CD4-positive, alpha-beta T cell treated with Interleukin-12 subunit alpha and Interleukin-12 subunit beta, for 1 hour (primary cell): ENCODE data around the gene CLCN5.

Source experiments
- DNase-seq: peaks from one replicate; pipeline ENCODE4 v3.0.0-alpha.2; 2020

CLCN5 gene

DNA sequence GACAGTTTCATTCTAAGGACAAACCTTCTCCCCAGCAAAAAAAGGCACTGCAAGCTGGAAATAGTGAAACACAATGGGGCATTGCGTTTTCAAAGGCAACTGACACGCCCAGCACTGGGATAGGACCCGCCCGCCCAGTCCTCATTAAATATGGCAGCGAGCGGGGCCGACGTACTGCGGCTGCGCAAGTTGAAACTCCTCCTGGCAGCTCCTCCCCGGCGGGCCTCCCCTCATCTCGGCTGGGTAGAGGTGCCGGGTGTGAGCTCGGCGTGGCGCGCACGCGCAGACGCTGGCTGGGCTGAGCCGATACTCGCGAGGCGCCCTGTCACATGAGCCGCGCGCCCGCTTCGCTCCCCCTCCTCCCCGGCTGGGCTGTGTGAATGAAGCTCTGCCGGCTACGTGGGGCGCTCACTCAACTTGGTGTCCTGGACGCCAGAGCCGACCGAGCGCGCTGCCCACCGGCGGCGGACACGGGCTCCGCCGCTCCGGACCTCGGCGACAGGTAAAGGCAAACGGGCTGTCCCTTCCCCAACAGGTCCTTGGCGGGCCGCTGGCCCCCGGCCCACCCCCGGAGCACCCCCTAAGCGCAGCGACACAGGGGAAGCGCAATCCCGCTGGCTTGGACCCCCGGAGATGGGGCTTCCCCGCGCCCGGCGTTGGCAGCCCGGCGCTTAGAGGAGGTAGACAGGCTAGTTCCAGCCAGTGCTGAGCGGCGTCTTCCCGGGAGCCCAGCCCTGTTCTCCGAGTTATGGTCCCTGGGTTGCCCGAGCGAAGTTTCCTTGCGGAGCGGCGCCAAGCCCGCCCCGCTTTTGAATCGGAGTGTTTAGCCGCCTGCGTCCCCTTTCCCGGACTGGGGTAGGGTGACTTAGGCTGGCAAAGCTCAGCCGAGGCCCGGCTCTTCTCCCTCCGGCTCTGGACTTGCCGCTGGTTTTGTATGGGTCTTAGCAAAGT, at the start of gene CLCN5:
Gene CLCN5, plus strand, starts transcription at position 306 of the 951 bp plus-strand sequence. CDS start 2,703 bp downstream, outside the sequence.
- peak; percentile 96 for DNase-seq

DNA sequence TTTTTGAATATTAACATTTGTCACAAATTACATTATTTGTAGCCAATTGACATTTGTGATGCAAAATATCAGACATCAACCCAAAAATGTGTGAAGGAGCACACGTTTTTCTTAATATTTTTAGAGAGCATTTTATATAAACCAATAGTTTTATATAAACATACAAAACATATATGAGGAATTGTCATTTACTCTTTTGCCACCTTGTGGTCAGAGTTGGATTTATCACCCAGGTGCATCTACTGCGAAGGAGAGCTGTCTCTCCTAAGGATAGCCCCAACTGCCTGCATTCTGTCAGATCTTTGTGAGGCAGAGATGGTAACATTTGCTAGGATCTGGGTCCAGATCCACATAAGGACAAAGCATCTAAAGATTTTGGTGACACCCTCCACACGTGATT, 45.6 kb upstream of the CLCN5 start:
- peak; percentile 48 for DNase-seq

DNA sequence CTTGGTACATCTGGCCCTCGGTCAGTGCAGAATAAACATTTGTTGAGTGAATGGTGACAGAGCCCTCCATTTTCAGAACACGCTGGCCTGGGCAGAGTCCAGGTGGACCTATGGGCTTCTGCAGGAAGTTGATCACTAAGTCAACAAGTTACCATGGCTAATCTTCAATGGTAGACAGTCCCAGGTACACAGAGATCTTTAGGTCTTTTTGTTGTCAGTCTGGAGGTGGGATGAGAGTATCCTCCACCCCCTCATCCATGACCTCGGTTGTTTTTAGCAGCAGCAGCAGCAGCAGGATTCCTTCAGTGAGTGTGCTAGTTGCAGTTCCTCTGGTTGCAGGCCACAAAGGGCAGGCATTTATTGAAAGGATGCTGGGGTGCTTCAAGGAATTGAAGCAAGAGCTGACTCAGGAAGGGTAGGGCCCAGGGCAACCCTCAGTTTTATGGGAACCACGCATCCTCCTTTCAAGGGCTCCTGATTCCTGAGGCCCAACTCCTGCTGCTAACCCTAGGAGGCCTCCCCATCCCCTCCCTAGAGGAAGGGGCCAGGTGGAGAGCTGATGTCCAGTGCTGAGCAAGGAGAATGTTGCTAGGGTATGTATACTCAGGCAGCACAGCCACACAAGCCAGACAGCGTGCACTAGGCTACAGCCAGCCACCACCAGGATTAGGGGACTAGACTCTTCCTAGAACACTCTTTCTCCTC, 44.8 kb upstream of the CLCN5 start:
- no peak for DNase-seq

DNA sequence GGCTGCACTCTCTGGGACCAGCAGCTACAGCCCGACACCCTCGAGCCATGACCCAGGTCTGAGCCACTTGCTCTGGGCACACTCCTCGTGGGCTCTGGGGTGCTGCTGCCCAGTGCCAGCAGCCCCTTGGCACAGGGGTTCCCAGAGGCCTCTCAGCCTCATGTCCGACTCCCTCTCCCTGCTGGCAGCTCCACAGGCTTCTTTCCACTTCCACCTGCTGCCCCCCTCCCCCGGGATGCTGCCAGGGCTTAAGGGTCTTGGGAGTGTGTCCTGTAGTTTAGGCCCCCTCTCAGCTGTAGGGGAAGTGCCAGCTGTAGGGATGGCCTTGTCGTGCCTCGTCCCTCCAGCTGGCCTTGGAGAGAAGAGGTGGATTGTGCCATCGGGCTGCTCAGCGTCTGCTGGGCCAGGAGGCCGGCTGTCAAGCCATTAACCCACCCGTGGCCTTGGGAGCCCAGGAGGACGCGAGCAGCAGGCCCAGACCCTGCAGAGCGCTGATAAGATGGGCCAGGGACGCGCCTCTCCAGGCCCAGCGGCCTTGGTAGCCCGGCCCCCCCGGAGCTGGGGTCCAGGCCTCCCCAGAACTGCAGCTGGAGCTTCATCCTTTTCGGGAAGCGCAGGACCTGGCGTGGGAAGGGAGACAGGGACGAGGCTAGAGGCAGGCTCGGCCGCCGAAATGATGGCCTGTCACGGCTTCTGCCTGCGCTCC, 44.1 kb upstream of the CLCN5 start:
- DNase-seq = no peak

DNA sequence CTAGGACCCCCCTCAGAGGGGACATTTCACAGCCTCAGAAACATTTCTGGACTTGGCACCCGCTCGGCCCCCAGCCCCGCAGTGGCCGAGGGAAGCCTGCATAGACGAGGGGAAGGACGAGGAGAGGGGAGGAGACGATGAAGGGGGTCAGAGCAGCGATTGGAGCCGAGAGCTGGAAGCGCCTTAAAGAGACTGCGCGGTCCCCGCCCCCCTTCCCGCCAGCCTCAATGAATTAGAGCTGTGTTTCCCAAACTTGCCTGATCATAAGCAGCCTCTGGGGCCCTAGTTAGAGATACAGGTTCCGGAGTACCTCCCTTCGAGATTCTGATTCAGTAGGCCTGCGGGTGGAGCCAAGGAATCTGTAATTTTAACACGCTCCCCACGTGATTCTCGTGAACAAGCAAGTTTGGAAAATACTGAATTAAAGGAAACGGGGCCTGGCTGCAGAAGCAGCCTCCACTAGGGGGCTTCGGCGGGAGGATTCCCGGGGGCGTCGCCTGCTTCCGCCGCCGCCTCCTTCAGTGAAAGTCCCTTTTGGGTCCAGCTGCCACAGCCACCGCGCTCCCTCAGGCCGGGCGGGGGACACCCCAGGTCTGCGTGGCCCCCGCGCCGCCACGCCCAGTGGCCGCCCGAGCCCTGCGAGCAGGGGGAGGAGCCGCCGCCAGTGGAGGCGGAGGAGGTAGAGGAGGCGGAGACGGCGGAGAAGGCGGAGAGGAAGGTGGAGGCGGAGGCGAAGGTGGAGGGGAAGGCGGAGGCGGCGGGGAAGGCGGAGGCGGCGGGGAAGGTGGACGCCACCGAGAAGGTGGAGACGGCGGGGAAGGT, 43.4 kb upstream of the CLCN5 start, which contains the start of gene USP27X:
Gene USP27X, plus strand, starts transcription at position 651 of the 822 bp plus-strand sequence. CDS start 824 bp downstream, outside the sequence.
- peak; percentile 87 for DNase-seq

DNA sequence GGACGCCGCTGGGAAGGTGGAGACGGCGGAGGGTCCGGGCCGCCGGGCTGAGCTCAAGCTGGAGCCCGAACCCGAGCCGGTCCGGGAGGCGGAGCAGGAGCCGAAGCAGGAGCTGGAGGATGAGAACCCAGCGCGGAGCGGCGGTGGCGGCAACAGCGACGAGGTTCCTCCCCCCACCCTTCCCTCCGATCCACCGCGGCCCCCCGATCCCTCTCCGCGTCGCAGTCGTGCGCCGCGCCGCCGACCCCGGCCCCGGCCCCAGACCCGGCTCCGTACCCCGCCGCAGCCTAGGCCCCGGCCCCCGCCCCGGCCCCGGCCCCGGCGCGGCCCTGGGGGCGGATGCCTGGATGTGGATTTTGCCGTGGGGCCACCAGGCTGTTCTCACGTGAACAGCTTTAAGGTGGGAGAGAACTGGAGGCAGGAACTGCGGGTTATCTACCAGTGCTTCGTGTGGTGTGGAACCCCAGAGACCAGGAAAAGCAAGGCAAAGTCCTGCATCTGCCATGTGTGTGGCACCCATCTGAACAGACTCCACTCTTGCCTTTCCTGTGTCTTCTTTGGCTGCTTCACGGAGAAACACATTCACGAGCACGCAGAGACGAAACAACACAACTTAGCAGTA, 42.6 kb upstream of the CLCN5 start:
- no peak for DNase-seq

DNA sequence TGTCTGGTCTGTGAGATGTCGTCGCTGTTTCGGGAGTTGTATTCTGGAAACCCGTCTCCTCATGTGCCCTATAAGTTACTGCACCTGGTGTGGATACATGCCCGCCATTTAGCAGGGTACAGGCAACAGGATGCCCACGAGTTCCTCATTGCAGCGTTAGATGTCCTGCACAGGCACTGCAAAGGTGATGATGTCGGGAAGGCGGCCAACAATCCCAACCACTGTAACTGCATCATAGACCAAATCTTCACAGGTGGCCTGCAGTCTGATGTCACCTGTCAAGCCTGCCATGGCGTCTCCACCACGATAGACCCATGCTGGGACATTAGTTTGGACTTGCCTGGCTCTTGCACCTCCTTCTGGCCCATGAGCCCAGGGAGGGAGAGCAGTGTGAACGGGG, 41.7 kb upstream of the CLCN5 start:
- no peak for DNase-seq

DNA sequence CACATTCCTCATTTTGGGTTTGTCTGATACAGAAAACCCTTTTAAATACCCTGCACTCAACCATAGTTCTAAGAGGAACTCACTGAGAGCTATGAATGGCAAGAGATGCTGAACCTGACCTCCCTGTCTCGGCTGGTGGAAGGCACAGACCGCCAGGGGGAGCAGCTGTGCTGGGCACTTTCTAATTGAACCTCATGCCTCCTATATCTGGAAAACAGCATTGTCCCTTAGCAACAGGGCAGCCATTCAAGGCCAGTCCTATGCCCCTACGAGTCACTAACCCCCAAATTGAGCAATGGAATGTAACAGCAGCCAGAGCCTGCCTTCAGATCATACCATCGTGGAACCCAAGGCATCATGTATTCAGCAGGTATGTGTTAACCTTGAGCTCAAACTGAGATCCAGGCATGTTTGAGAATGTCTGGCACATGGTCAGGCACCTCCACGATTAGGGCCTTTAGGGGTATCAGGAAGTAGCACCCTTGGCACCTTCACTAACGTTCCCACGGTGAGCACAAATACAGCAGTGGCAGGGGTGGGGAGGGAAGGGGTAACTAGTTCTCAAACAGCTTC, 38.0 kb upstream of the CLCN5 start:
- peak; percentile 57 for DNase-seq

DNA sequence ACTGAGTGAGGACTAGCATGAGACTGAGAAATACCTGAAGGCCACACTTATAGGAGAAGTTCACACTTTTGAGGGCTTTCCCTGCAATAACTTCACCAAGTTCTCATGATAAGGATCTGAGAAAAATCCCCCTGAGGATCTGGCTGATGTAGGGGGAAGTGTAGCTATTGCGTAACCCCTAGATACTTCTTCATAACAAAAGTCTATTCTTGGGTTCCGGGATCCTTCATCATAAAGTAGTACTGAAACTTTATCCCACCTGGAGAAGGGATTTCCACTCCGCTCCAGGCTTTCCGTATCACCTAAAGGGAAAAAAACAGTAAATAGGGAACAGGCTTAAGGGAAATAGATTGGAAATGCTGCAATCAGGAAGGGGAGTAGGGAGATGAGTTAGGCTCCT, 29.9 kb upstream of the CLCN5 start:
- DNase-seq = no peak

DNA sequence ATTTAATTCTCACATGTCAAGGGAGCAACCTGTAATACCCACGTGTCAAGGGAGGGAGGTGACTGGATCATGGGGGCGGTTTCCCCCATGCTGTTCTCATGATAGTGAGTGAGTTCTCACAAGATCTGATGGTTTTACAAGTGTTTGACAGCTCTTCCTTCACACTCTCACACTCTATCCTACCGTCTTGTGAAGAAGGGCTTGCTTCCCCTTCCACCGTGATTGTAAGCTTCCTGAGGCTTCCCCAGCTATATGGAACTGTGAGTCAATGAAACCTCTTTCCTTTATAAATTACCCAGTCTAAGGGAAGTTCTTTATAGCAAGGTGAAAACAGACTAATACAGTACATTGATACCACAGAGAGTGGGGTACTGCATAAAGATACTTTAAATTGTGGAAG, 25.4 kb upstream of the CLCN5 start:
- DNase-seq = no peak

DNA sequence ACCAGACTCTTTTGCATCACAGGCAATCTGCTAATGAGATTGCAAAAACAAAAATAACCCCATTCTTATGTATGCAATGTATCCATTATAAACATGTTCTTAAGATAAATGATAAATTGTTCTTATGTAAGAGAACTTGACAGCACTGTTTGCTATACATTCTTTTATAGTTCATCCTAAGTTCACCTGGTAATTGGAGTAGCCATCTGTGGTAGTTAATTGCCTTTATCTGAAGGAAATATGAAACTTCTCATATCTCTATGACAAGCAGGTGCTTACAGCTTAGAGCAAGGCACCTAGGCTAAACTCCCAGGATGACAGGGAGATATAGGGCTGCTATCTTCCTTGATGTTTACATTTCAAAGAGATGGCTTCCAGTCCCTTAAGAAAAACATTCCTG, 21.3 kb upstream of the CLCN5 start:
- DNase-seq = no peak

DNA sequence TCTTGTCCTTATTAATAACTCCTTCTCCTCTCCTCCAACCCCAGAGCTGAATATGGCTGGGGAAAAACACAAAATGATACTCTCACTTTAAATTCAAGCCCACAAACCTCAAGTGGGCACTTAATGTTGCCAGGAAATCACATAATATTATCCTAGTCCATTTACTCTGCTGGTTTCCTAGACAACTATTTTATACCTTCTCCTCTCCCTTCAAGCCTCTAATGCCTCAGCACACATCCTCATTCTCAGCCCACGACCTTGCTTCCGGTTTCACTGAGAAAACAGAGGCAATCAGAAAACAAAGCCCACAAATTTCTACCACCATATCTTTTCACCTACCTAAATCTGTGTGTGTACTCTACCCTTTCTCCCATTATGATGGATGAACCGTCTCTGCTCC, 12.1 kb upstream of the CLCN5 start:
- DNase-seq = no peak

DNA sequence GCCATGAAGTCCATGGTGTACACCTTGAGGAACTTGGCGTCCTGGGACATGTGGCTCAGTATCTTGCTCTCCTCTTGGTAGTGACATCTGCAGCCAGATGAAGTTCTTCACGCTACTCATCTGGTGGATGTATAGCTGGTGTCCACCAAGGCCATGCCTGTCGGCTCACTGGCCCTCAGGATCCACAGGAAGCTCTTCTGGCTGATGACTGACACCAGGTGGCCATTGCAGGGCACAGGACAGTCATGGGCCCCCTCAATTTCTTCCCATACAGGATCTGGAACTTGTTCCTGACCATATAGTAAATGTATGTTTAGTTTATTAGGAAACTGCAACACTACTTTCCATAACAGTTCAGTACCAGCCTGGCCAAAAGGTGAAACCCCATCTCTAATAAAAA, 10.3 kb upstream of the CLCN5 start:
- DNase-seq = no peak

DNA sequence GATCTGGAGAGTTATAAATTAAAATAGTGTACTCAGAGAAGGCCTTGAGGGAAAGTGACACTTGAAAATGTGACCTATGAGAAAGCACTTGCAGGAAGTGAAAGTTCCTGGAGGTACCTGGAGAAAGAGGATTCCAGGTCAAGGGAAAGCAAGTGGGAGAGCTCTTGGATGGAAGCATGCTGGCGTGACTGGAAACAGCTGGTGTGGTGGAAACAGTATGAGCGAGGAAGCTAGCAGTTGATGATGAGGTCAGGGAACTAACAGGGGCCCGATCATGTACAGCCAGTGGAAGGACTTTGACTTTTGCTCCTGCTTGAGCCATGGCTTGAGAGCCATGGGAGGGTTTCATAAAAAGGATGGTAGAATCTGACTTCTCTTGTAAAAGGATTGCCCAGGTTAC, 9.5 kb upstream of the CLCN5 start:
- DNase-seq = no peak

DNA sequence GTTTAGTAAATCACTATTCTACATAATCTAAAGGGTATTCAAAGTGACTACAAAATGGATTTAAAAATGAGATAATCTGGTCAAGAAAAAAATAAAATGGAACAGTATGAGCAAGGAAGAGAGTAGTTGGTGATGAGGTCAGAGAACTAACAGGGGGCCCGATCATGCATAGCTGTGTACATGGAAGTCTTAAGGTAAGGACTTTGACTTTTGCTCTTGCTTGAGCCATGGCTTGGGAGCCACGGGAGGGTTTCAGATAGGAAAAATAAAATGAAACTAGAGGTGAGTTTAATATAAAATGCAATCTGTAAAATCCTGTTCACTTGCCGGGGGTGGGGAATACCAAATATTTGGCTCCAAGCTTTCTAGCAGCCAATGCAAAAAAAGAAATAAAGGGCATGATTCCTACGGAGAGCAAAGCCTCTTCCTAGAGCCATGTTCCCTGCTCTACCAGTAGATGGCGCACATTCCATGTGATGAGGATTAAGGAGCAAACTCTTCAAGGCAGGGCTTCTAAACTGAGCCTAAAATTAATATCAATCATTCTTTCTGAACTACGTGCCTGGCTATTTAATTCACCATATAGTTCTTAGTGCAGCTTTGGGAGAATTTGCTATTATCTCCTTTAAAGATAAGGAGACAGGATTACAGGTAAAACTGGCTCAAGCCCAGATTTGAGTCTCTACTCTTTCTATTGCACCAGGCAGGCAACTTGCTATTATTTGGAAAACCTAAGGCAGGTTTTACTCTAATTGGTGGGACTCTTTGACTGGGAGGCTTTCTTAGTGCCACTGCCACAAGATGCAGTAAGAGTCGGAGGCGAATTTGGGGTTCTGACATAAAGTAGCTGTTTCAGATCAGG, 6.8 kb upstream of the CLCN5 start:
- DNase-seq = peak; percentile 64

DNA sequence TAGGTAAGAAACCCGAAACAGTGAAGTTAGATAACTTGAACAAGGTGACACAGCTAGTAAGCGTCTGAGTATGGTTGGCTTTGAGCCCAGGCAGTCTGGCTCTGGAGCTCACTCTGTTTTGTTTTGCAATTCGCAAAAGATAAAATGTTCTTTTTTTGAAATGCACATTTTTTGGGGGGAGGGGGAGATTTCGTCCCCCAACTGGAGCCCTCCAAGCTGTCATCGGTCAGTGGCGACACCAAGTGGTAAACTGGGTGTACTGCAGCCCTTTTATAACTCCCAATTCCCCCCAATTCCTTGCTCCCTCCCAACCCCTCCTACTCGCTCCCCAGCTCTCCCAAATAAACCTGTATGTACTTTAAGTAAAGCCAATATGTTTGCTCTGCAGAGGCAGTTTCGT, 2.8 kb upstream of the CLCN5 start:
- DNase-seq = peak; percentile 27

DNA sequence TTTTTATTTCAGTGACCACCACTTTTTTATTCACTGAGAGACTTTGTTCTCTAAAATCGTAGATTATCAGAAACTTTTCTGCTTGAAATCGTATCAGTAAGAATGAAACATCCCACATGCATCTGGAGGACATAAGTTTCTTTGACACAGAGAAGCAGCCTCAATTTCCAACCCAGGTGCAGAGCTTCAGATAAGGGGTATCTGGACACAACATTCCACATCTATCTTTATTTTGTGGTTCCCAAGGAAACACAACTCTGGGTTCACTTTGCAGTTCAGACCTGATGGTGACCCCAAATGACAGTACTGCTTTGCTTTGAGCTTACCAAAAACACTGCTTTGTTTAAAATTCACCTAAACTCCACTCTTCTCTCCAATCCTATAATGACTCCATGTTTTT, 1.3 kb upstream of the CLCN5 start:
- DNase-seq = no peak

DNA sequence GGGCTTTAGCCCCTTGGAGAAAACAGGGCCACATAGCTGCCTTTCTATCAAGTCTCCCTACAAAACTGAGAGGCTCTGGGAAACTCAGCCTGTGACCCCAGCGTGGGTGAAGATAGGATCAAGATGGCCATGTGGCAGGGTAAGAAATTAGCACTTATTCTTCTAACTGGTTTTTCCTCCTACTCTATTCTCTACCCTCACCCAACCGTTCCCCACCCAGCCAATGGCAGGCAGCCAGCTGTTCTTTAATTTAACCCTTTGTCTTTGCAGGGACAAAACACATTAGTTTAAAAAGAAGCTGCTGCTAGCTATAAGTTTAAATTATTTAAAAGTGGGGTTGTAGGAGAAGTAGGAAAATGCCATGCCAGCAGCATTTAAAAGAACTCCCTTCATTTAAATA, 2.8 kb downstream of the CLCN5 start:
- DNase-seq = no peak

DNA sequence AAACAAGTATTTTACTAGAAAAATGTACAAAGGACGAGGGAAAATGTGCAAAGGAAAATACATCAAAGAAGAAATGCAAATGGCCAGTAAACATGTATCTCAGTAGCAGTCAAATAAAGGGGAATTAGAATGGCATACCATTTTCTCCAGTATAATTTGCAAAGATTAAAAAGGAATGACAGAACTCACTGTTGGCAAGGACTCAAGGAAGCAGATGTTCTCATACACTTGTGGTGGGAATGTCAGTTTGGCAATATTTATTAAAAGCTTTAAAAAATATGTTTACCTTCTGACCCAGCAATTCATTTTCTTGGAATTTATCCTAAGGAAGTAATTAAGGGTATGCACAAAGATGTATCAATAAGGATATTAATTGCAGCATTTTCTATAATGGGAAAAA, 7.6 kb downstream of the CLCN5 start:
- no peak for DNase-seq

DNA sequence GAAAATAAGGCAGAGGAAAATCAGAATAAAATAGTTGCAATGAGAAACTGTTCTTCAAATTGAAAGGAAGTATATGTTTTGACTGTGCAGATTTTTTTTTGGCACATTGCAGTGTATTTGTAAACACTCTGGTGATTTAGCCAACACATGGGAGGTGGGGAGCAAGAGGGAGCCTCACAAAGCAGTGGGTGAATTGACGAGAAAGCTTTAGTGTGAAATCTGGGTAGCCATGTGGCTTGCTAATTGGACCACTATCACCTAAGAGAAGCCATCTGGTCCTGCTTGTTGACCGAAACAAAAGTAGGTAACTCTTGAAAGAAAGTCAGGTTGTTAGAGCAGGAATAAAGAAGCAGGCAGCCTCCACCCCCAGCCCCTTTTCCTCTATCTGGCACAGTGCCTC, 10.4 kb downstream of the CLCN5 start:
- DNase-seq = no peak

DNA sequence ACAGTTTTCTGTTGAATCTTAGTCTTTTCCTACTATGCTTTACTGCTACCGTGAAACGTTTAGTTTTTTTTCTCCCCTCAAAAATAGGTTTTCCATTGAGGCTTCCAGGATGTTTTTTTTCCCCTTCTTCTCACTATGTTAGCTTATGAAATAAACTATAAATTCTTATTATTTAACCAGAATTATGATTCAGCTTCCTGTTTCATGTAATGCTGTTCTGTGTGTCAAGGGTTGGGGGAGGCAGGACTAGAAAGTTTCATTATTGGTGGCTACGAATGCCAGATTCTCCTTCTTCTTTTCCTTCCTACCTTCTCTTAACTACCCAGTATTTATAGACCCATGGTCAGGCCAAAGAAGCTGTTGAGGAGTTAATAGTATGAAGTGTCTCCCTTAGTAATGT, 11.8 kb downstream of the CLCN5 start:
- no peak for DNase-seq
